Left ventricle myocardium inferior (tissue), 1 donor: ENCODE measurements around the gene WDR13. TPM values are rescaled to one million over a fixed set of nuclear protein-coding genes. Genes with fewer than 3 reads are reported as not detected.
A peak's percentile ranks its signal among the peaks of the same experiment; 100 is the strongest.

Experiments used
- DNase-seq: peaks from one replicate; pipeline ENCODE4 v3.0.0-alpha.2; 2020
- H3K27ac ChIP-seq: fragments of 200-600 bp; replicated peaks from 2 replicates; pipeline ENCODE4 v1.8.0; 2021
- H3K27me3 ChIP-seq: fragments of 200-600 bp; 2 replicates; pipeline ENCODE4 v1.8.0; 2021; ENCODE audit warnings: low read depth
- H3K36me3 ChIP-seq: fragments of 200-600 bp; 2 replicates; pipeline ENCODE4 v1.8.0; 2021
- H3K4me1 ChIP-seq: fragments of 200-600 bp; 2 replicates; pipeline ENCODE4 v1.8.0; 2021
- H3K4me3 ChIP-seq: fragments of 200-600 bp; 2 replicates; pipeline ENCODE4 v1.8.0; 2021; ENCODE audit warnings: mild to moderate bottlenecking, moderate library complexity
- H3K9me3 ChIP-seq: fragments of 200-600 bp; replicated peaks from 2 replicates; pipeline ENCODE4 v1.8.0; 2021
- intact Hi-C: fragments of 100-400 bp; cut with micrococcal nuclease; formaldehyde crosslinking; loops from one replicate; pipeline ENCODE4 v1.11.0; 2022
- total RNA-seq: library from RNA; stranded (reverse); fragmentation: NEBNext Ultra II Directional; extraction: Animal tissue kit (Norgen Biotek cat#: 25700); gene quantifications from one replicate; pipeline ENCODE4 v1.2.1, GENCODE V29; 2021
- TF ChIP-seq, protein P1 (sequence below): fragments of 200-600 bp; IDR thresholded peaks from 2 replicates; pipeline ENCODE4 v1.8.0; 2021; ENCODE audit warnings: antibody characterized with exemption, mild to moderate bottlenecking, borderline replicate concordance
- donor health status: DM: no; HTN: yes; CAD: no; lungs with severe emphysema.

WDR13 gene
- total RNA-seq, 1 donor from 2014 or later, result 137 TPM

DNA sequence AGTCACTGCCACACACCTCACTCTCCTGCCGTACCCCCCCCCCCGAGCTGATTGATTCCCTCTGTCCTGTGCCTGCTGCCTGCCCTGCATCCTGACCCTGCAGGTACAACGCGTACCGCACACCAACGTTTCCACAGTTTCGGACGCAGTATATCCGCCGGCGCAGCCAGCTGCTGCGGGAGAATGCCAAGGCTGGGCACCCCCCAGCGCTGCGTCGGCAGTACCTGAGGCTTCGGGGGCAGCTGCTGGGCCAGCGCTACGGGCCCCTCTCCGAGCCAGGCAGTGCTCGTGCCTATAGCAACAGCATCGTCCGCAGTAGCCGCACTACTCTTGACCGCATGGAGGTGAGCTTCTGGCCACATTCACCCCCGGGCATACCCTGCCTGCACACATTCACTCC lies 1.3 kb downstream of the WDR13 start:
- TF ChIP-seq, protein P1, sequence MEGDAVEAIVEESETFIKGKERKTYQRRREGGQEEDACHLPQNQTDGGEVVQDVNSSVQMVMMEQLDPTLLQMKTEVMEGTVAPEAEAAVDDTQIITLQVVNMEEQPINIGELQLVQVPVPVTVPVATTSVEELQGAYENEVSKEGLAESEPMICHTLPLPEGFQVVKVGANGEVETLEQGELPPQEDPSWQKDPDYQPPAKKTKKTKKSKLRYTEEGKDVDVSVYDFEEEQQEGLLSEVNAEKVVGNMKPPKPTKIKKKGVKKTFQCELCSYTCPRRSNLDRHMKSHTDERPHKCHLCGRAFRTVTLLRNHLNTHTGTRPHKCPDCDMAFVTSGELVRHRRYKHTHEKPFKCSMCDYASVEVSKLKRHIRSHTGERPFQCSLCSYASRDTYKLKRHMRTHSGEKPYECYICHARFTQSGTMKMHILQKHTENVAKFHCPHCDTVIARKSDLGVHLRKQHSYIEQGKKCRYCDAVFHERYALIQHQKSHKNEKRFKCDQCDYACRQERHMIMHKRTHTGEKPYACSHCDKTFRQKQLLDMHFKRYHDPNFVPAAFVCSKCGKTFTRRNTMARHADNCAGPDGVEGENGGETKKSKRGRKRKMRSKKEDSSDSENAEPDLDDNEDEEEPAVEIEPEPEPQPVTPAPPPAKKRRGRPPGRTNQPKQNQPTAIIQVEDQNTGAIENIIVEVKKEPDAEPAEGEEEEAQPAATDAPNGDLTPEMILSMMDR, result no peak
- peak overlapping the region; percentile 74 for H3K4me3 ChIP-seq
- no peak for DNase-seq
- intact Hi-C loops, result no loop called here
- H3K36me3 ChIP-seq, result peaks cover 49% of the 10 kb centered on the region
- no peaks in the 10 kb centered on the region for H3K9me3 ChIP-seq
- H3K27me3 ChIP-seq, result no peaks in the 10 kb centered on the region
- H3K4me1 ChIP-seq, result peaks cover 16% of the 10 kb centered on the region
- H3K27ac ChIP-seq, result peak overlapping the region; percentile 99

DNA sequence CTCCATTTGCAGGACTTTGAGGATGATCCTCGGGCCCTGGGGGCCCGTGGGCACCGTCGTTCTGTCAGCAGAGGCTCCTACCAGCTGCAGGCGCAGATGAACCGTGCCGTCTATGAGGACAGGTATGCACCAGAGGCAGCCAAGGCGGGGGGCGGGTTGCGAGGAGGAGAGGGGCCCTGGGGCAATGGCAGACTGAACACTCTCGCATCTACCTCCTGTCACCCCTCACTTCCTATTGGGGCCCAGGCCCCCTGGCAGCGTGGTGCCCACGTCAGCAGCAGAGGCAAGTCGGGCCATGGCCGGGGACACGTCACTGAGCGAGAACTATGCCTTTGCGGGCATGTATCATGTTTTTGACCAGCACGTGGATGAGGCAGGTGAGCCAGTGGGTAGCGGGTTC lies 2.0 kb downstream of the WDR13 start:
- Histone ChIP-seq H3K36me3 (peaks cover 56% of the 10 kb centered on the region), H3K27me3 (no peaks in the 10 kb centered on the region), H3K4me1 (peaks cover 16% of the 10 kb centered on the region), H3K27ac (no peak overlapping the region), H3K4me3 (no peak overlapping the region), H3K9me3 (no peaks in the 10 kb centered on the region)
- TF ChIP-seq, protein P1, result no peak
- no peak for DNase-seq
- intact Hi-C loops, result no loop called here

DNA sequence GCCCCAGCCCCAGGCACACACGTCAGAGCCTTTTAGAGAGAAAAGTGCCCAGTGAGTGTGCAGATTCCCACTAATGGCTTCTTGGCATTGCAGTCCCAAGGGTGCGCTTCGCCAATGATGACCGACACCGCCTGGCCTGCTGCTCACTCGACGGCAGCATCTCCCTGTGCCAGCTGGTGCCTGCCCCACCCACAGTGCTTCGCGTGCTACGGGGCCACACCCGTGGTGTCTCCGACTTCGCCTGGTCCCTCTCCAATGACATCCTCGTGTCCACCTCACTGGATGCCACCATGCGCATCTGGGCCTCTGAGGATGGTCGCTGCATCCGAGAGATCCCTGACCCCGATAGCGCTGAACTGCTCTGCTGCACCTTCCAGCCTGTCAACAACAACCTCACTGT lies 2.9 kb downstream of the WDR13 start:
- Histone ChIP-seq H3K9me3 (no peaks in the 10 kb centered on the region), H3K4me3 (no peak overlapping the region), H3K36me3 (peaks cover 65% of the 10 kb centered on the region), H3K27me3 (no peaks in the 10 kb centered on the region), H3K27ac (no peak overlapping the region), H3K4me1 (peaks cover 16% of the 10 kb centered on the region)
- TF ChIP-seq, protein P1, result no peak
- intact Hi-C loops, result no loop called here
- DNase-seq, result no peak

DNA sequence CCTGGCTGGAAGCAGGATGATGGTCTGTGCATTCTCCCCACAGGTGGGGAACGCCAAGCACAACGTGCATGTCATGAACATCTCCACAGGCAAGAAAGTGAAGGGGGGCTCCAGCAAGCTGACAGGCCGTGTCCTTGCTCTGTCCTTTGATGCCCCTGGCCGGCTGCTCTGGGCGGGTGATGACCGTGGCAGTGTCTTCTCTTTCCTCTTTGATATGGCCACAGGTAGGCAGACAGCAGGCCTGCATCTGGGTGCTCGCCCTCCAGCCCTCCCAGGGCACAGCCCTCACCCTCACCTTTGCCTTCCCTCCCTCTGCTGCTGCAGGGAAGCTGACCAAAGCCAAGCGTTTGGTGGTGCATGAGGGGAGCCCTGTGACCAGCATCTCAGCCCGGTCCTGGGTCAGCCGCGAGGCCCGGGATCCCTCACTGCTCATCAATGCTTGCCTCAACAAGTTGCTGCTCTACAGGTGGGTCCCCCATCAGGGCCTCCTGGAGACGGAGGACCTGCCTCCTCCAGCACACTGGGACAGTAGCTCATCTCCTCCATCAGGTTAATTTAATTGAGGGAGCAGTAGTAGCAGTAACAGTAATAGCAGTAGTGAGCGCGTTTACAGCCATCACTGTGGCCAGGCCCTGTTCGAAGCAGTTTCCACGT lies 4.6 kb downstream of the WDR13 start:
- Histone ChIP-seq H3K27ac (no peak overlapping the region), H3K9me3 (no peaks in the 10 kb centered on the region), H3K4me1 (peaks cover 13% of the 10 kb centered on the region), H3K27me3 (no peaks in the 10 kb centered on the region), H3K36me3 (peaks cover 66% of the 10 kb centered on the region), H3K4me3 (no peak overlapping the region)
- intact Hi-C loops, result no loop called here
- DNase-seq, result no peak
- TF ChIP-seq, protein P1, result no peak

DNA sequence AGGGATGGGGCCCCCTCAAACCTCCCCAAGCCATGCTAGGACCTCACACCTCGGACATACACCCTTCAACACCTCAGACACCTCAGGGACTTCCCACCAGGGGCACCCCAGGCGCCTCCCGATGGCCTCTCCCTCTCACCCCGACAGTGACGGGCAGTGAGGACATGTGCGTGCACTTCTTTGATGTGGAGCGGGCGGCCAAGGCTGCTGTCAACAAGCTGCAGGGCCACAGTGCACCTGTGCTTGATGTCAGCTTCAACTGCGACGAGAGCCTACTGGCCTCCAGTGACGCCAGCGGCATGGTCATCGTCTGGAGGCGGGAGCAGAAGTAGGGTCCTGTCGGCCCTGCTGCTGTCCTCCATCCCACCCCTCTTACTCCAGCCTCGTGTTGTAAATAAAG lies 7.4 kb downstream of the WDR13 start:
- no peak overlapping the region for H3K4me3 ChIP-seq
- H3K27me3 ChIP-seq, result no peaks in the 10 kb centered on the region
- no peak for DNase-seq
- no peaks in the 10 kb centered on the region for H3K9me3 ChIP-seq
- TF ChIP-seq, protein P1, result no peak
- no peaks in the 10 kb centered on the region for H3K4me1 ChIP-seq
- peaks cover 55% of the 10 kb centered on the region for H3K36me3 ChIP-seq
- H3K27ac ChIP-seq, result no peak overlapping the region
- intact Hi-C loops, result no loop called here
